Measurements from ENCODE around the gene ERCC4. TPM values are rescaled to one million over a fixed set of nuclear protein-coding genes. Genes with fewer than 3 reads are reported as not detected.
A peak's percentile ranks its signal among the peaks of the same experiment; 100 is the strongest.

The ERCC4 gene
- total and polyA plus RNA-seq, 2 experiments from 2014 or later = 5.4 to 21.6 TPM

- Histone ChIP-seq H3K4me2 (no peak overlapping the region), H4K20me1 (replicated peaks; ENCODE audit: insufficient read depth) (no peaks in the 10 kb centered on the region), H3K79me2 (replicated peaks; ENCODE audit: insufficient read depth) (no peaks in the 10 kb centered on the region), H3F3A (replicated peaks; ENCODE audit: low read depth) (no peaks in the 10 kb centered on the region), H3K27ac (ENCODE audit: low read depth) (no peak overlapping the region), H3K4me3 (no peak overlapping the region), H2AFZ (no peak overlapping the region), H3K36me3 (ENCODE audit: insufficient read depth) (no peaks in the 10 kb centered on the region; the same call in 1 of the 2 replicates), H3K4me1 (ENCODE audit: insufficient read depth) (no peaks in the 10 kb centered on the region), H3K9me2 (ENCODE audit: insufficient read depth) (no peaks in the 10 kb centered on the region), H3K27me3 (ENCODE audit: insufficient read depth) (no peaks in the 10 kb centered on the region)
- DNase-seq (ENCODE audit: low spot score) (no peak), ATAC-seq (no peak)
- Mint-ChIP-seq H3K27me3 (ENCODE audit: insufficient read depth, low read depth, poor library complexity) (peaks cover 3% of the 10 kb centered on the region), H3K27ac (0 out of 2 replicates have a peak overlapping the region, but pooled peaks have one; percentile 6), H3K9me3 (no peaks in the 10 kb centered on the region), H3K36me3 (ENCODE audit: low read depth) (peaks cover 29% of the 10 kb centered on the region), H3K4me1 (no peaks in the 10 kb centered on the region), H3K4me3 (no peak overlapping the region)
- no peak for TF ChIP-seq STAT1 (IDR thresholded peaks at IDR 0.05; ENCODE audit: unreplicated experiment)
- no peak for TF ChIP-seq ZNF331 (CRISPR knock-in tag; IDR thresholded peaks at IDR 0.05; ENCODE audit: low read depth)
- no peak for TF ChIP-seq ZNF114 (CRISPR knock-in tag; IDR thresholded peaks at IDR 0.05)
- no peak for TF ChIP-seq REST (IDR thresholded peaks at IDR 0.05; ENCODE audit: unreplicated experiment)
- no peak for TF ChIP-seq JUNB (IDR thresholded peaks at IDR 0.05; ENCODE audit: unreplicated experiment)
- no peak for TF ChIP-seq EZH2 (IDR thresholded peaks at IDR 0.05; ENCODE audit: low read depth, unreplicated experiment)
- no peak for TF ChIP-seq NANOG (IDR thresholded peaks at IDR 0.05; ENCODE audit: borderline replicate concordance)
- TF ChIP-seq EZH2phosphoT487 (IDR thresholded peaks at IDR 0.05; ENCODE audit: unreplicated experiment) = no peak
- no peak for TF ChIP-seq ETS1 (IDR thresholded peaks at IDR 0.05)
- no peak for TF ChIP-seq CTCF (conservative IDR thresholded peaks at IDR 0.05; ENCODE audit: low read depth in 2 of 2)
- no peak for TF ChIP-seq CREB1 (CRISPR knock-in tag; IDR thresholded peaks at IDR 0.05; ENCODE audit: low read depth)
- TF ChIP-seq POLR2AphosphoS5 (IDR thresholded peaks at IDR 0.05; ENCODE audit: low read depth) = no peak
- no peak for TF ChIP-seq ZNF462 (CRISPR knock-in tag; IDR thresholded peaks at IDR 0.05)
Observed at GRCh38 chr16:13948086-13948485, 28.1 kb downstream of the ERCC4 start.

All from GM23338 (cell line).